ENCODE results near the gene N4BP3. TPM values are rescaled to one million over a fixed set of nuclear protein-coding genes. Genes with fewer than 3 reads are reported as not detected.

N4BP3 gene
- total RNA-seq, 2 donors from 2014 or later: 2.3 to 4.7 TPM

DNA sequence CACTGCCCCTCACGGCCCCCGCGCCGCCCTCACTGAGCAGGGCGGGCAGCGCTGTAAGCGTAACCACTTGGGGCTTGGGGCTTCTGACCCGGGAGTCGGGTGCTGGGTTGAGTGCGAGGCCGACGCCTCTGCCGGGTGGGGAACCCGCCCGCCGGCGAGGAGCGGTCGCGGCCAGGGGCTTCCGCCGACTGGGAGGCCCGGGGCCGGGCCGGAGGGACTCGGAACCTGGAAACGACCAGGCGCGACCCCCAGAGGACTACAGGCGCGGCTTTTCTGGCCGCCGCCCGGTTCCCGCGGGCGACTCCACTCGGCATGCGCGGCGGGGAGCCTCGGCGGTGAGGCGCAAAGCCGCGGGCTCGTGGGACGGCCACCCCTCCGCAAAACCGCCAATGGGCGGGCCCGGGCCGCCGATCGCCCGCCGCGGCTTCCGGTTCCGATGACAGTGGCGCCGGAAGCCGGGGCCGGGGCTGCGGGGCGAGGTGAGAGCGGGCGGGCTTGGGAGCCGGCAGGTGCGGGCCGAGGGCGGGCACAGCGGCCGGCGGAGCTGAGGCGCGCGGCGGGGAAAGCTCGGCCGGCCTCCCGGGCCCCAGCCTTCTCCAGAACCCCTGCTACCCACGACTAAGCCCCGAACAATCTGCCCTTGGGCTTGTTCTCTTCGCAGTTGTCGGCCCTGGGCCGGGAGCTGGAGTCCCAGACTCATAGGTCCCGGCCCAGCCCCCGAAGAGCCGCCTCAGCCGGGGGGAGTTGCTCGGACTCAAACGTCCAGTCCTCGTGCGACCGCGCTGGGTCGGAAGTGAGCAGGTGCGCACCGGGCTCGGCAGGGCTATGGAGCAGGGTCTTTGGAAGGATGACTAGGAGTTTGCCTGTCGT lies 17.5 kb downstream of the N4BP3 start, which contains the start of gene RMND5B:
Gene RMND5B, plus strand, starts transcription at position 439 of the 870 bp plus-strand sequence. CDS start 7,106 bp downstream, outside the sequence.
- WGBS: under 1% methylated on average over 100 of the region's 102 CpGs
- no peaks in the 10 kb centered on the region for H3K36me3 ChIP-seq
- DNase-seq (ENCODE audit: low spot score): peak; percentile 77
- H3K4me1 ChIP-seq (replicated peaks): no peaks in the 10 kb centered on the region
- no peaks in the 10 kb centered on the region for H3K9me3 ChIP-seq
- H3K4me3 ChIP-seq: peak within 1 kb of the TSS; percentile 82 to 90
- TF ChIP-seq, protein P1, sequence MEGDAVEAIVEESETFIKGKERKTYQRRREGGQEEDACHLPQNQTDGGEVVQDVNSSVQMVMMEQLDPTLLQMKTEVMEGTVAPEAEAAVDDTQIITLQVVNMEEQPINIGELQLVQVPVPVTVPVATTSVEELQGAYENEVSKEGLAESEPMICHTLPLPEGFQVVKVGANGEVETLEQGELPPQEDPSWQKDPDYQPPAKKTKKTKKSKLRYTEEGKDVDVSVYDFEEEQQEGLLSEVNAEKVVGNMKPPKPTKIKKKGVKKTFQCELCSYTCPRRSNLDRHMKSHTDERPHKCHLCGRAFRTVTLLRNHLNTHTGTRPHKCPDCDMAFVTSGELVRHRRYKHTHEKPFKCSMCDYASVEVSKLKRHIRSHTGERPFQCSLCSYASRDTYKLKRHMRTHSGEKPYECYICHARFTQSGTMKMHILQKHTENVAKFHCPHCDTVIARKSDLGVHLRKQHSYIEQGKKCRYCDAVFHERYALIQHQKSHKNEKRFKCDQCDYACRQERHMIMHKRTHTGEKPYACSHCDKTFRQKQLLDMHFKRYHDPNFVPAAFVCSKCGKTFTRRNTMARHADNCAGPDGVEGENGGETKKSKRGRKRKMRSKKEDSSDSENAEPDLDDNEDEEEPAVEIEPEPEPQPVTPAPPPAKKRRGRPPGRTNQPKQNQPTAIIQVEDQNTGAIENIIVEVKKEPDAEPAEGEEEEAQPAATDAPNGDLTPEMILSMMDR (IDR thresholded peaks at IDR 0.05): no peak
- peak; percentile 64 for TF ChIP-seq POLR2A (IDR thresholded peaks at IDR 0.05)
- intact Hi-C loops (cut with DNase I): no loop called here
- no peaks in the 10 kb centered on the region for H3K27me3 ChIP-seq (replicated peaks; ENCODE audit: insufficient read depth)
- peak within 1 kb of the TSS; percentile 87 to 96 for H3K27ac ChIP-seq

DNA sequence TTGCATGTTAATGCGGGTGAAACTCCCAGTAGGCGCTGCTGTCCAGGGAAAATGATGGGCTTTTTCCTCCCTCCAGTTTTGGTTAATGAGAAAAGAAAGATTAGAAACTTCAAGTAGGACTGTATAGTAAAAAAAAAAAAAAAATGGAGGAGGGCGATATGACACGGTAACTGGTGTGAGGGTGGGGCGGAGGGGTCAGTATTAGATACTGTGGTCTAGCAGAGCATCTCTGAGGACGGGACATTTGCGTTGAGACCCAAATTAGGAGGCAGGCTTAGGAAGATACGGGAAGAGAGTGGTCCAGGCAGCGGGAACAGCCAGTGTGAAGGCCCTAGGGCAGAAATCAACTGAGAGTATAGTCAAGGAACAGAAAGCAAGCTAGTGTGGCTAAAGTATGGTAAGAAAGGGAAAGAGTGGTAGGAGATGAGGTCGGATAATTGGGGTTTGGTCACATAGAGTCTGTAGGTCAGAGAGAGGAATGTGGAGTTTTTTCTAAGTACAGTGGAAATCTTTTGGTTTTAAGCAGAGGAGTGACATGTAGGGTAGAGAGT lies 18.2 kb downstream of the N4BP3 start:
- TF ChIP-seq, protein P1 (IDR thresholded peaks at IDR 0.05): no peak
- TF ChIP-seq POLR2A (IDR thresholded peaks at IDR 0.05) (no peak), POLR2AphosphoS5 (IDR thresholded peaks at IDR 0.05) (no peak)
- DNase-seq (ENCODE audit: low spot score): no peak
- WGBS: 17% methylated on average over 10 of the region's 10 CpGs
- Histone ChIP-seq H3K4me1 (replicated peaks) (no peaks in the 10 kb centered on the region), H3K9me3 (no peaks in the 10 kb centered on the region), H3K4me3 (peak overlapping the region; percentile 82 to 90), H3K27ac (peak overlapping the region; percentile 87 to 96), H3K27me3 (replicated peaks; ENCODE audit: insufficient read depth) (no peaks in the 10 kb centered on the region), H3K36me3 (no peaks in the 10 kb centered on the region)
- intact Hi-C loops (cut with DNase I): no loop called here

DNA sequence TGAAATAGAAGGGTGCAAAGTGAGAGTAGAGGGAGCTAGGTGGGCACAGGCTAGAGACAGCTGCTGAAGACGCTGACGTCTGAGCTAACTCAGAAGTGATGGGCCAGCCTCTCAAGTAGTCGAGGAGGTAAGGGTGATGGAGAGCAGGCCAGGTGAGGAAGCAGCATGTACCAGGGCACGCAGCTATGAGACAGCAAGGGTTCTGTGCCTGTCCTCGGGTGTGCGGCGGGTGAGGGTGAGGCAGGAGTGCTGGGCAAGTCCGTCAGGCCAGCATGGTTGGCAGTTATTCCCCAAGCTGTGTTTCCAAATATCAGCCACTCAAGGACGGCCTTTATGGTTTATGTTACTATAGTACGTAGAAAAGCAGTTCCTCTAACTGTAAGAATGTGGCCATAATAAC lies 23.7 kb downstream of the N4BP3 start:
- intact Hi-C loops (cut with DNase I): no loop called here
- H3K27me3 ChIP-seq (replicated peaks; ENCODE audit: insufficient read depth): no peaks in the 10 kb centered on the region
- no peak for TF ChIP-seq POLR2AphosphoS5 (IDR thresholded peaks at IDR 0.05)
- H3K9me3 ChIP-seq: no peaks in the 10 kb centered on the region
- 83% methylated on average over 10 of the region's 10 CpGs for WGBS
- H3K27ac ChIP-seq: no peak overlapping the region
- no peaks in the 10 kb centered on the region for H3K36me3 ChIP-seq
- DNase-seq (ENCODE audit: low spot score): no peak
- H3K4me1 ChIP-seq (replicated peaks): no peaks in the 10 kb centered on the region
- H3K4me3 ChIP-seq: no peak overlapping the region

DNA sequence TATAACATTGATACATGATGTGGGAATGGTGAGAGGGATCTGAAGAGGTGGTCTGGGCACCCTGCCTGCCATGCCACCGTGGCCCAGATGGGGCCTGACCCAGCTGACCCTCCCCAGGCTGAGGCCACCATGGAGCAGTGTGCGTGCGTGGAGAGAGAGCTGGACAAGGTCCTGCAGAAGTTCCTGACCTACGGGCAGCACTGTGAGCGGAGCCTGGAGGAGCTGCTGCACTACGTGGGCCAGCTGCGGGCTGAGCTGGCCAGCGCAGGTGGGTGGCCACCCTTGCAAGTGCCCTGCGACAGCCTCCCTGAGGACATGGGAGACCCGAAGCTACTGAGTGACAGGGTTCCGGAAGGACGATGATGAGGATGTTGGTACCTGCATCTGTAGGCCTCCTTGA lies 24.7 kb downstream of the N4BP3 start:
- no peak for TF ChIP-seq POLR2AphosphoS5 (IDR thresholded peaks at IDR 0.05)
- no peak for TF ChIP-seq POLR2A (IDR thresholded peaks at IDR 0.05)
- TF ChIP-seq, protein P1 (IDR thresholded peaks at IDR 0.05): no peak
- intact Hi-C loops (cut with DNase I): no loop called here
- DNase-seq (ENCODE audit: low spot score): no peak
- 90% methylated on average over 11 of the region's 12 CpGs for WGBS
- H3K27ac ChIP-seq: no peak overlapping the region
- peaks cover 0 to 3% of the 10 kb centered on the region in 2 donors for H3K36me3 ChIP-seq
- no peaks in the 10 kb centered on the region for H3K4me1 ChIP-seq (replicated peaks)
- H3K27me3 ChIP-seq (replicated peaks; ENCODE audit: insufficient read depth): no peaks in the 10 kb centered on the region
- no peaks in the 10 kb centered on the region for H3K9me3 ChIP-seq
- H3K4me3 ChIP-seq: no peak overlapping the region

DNA sequence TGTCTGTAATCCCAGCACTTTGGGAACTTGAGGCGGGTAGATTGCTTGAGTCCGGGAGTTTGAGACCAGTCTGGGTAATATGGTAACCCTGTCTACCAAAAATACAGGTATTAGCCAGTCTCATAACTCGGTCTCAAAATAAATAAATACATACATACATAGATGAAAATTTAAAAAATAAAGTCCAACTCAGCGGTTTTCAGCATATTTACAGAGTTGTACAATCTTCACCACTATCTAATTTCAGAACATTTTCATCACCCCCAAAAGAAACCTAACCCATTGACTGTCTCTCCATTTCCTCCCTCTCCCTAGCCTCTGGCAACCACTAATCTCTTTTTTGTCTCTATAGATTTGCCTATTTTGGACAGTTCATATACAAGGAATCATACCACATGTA lies 28.2 kb downstream of the N4BP3 start:
- Histone ChIP-seq H3K9me3 (no peaks in the 10 kb centered on the region), H3K4me1 (replicated peaks) (no peaks in the 10 kb centered on the region), H3K27me3 (replicated peaks; ENCODE audit: insufficient read depth) (no peaks in the 10 kb centered on the region), H3K27ac (no peak overlapping the region), H3K4me3 (no peak overlapping the region), H3K36me3 (peaks cover 3% of the 10 kb centered on the region in 2 donors)
- TF ChIP-seq, protein P1 (IDR thresholded peaks at IDR 0.05): no peak
- TF ChIP-seq POLR2AphosphoS5 (IDR thresholded peaks at IDR 0.05): no peak
- TF ChIP-seq POLR2A (IDR thresholded peaks at IDR 0.05): no peak
- no peak for DNase-seq (ENCODE audit: low spot score)
- intact Hi-C loops (cut with DNase I): no loop called here
- 97% methylated on average over 4 of the region's 4 CpGs for WGBS
